Spleen (tissue), 7 donors: ENCODE measurements around the gene F2RL3.

ENCODE experiments used
- POLR2A ChIP-seq, 3 donors: fragments of 450-650 bp; IDR thresholded peaks; one replicate each; pipeline ENCODE4 v1.5.1; 2017; ENCODE audit warnings: antibody characterized with exemption in 3 of 3, mild to moderate bottlenecking in 1 of 3
- POLR2AphosphoS5 ChIP-seq, 3 donors: sonication (generic); formaldehyde crosslinking; IDR thresholded peaks; one replicate each; pipeline ENCODE4 v1.5.1; 2017; ENCODE audit warnings: antibody characterized with exemption in 3 of 3
- TF ChIP-seq, protein P1 (sequence below), 11 experiments: fragments of 200-600 bp in 7 of 11; fragments of 450-650 bp in 4 of 11; sonication (generic) in 4 of 11; IDR thresholded peaks in 8 of 11; conservative IDR thresholded peaks in 3 of 11; 1 replicate in 7 of 11; 2 replicates in 4 of 11; pipeline versions ENCODE4 v1.4.0 to v1.8.0; 2016 to 2021; ENCODE audit warnings: antibody characterized with exemption in 11 of 11, inconsistent platforms in 4 of 11, mild to moderate bottlenecking in 1 of 11
- donor health status: DM: no; HTN: no; CAD: no; lungs with moderate emphysema.
- donor health status: DM: no; HTN: no; CAD: no.
- donor health status: DM: no; HTN: no; CAD: no.

DNA sequence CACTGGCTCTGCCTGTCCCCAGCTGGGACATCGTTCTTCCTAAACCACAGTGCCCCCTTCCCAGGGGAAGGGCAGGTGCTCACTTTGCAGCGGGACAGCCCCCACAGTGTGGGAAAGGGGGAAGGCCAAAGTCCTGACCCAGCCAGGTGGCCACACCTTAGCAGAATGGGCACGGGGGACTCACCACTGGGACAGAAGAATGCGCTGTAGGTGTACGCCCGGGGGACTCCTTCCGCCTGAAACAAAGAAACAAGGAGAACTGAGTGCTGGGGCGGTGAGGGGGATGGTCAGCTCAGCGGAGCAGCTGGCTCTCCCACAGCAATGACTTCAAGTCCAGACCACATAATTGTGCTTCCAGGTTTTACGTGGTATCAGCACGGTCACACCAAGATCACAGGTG is 49.4 kb downstream of the F2RL3 start:
- TF ChIP-seq, protein P1, sequence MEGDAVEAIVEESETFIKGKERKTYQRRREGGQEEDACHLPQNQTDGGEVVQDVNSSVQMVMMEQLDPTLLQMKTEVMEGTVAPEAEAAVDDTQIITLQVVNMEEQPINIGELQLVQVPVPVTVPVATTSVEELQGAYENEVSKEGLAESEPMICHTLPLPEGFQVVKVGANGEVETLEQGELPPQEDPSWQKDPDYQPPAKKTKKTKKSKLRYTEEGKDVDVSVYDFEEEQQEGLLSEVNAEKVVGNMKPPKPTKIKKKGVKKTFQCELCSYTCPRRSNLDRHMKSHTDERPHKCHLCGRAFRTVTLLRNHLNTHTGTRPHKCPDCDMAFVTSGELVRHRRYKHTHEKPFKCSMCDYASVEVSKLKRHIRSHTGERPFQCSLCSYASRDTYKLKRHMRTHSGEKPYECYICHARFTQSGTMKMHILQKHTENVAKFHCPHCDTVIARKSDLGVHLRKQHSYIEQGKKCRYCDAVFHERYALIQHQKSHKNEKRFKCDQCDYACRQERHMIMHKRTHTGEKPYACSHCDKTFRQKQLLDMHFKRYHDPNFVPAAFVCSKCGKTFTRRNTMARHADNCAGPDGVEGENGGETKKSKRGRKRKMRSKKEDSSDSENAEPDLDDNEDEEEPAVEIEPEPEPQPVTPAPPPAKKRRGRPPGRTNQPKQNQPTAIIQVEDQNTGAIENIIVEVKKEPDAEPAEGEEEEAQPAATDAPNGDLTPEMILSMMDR (IDR thresholded peaks at IDR 0.05 in 8 of 11, conservative IDR thresholded peaks at IDR 0.05 in 3 of 11), result no peak
- TF ChIP-seq POLR2A (IDR thresholded peaks at IDR 0.05), result no peak
- no peak for TF ChIP-seq POLR2AphosphoS5 (IDR thresholded peaks at IDR 0.05)
